B cell (primary cell): ENCODE data around the gene TNXB.

Experiments used
- CTCF ChIP-seq: fragments of 200-600 bp; IDR thresholded peaks from one replicate; pipeline ENCODE4 v1.8.0; 2022; ENCODE audit warnings: antibody characterized with exemption, mild to moderate bottlenecking
- EZH2 ChIP-seq: IDR thresholded peaks from 2 replicates; pipeline ENCODE4 v1.6.1; 2012; ENCODE audit warnings: borderline replicate concordance, low read depth, mild to moderate bottlenecking, moderate library complexity, low read length; ENCODE audit not compliant: insufficient read depth, poor library complexity, severe bottlenecking

GRCh38 chr6:32152769-32153563 lies 43.8 kb upstream of the TNXB start:
- TF ChIP-seq CTCF (no peak), EZH2 (no peak)
